GM18499 (cell line): ENCODE measurements around the gene FAM47E.

Experiments used
- ATAC-seq: cut with Tn5 transposase; IDR thresholded peaks from one replicate; pipeline ENCODE4 v1.9.1; 2021; ENCODE audit warnings: moderate number of reproducible peaks; ENCODE audit not compliant: insufficient read depth, unreplicated experiment

Gene FAM47E

GRCh38 chr4:76293772-76294171, 42.3 kb downstream of the FAM47E start:
- ATAC-seq, result no peak

- no peak for ATAC-seq
These were observed 44.8 kb downstream of the FAM47E start for GRCh38 chr4:76296286-76296820.

GRCh38 chr4:76298227-76298626, 46.7 kb downstream of the FAM47E start:
- no peak for ATAC-seq

- no peak for ATAC-seq
These were observed 48.5 kb downstream of the FAM47E start for GRCh38 chr4:76300012-76300411.

GRCh38 chr4:76301068-76301774, 49.7 kb downstream of the FAM47E start:
- peak; percentile 99 for ATAC-seq

GRCh38 chr4:76301775-76302162, 50.2 kb downstream of the FAM47E start:
- no peak for ATAC-seq

- ATAC-seq, result no peak
These were observed 51.4 kb downstream of the FAM47E start for GRCh38 chr4:76302826-76303438.

GRCh38 chr4:76305033-76305687, 53.6 kb downstream of the FAM47E start:
- ATAC-seq, result no peak

GRCh38 chr4:76305971-76306881, 54.7 kb downstream of the FAM47E start, which contains the start of gene STBD1:
Gene STBD1, plus strand, starts transcription at chr4:76306733. Its CDS starts 37 bp downstream, at chr4:76306770.
- ATAC-seq, result no peak

- no peak for ATAC-seq
These were observed 55.5 kb downstream of the FAM47E start for GRCh38 chr4:76306882-76307659.

- no peak for ATAC-seq
These were observed 56.1 kb downstream of the FAM47E start for GRCh38 chr4:76307660-76308014.

- no peak for ATAC-seq
These were observed 57.0 kb downstream of the FAM47E start for GRCh38 chr4:76308548-76308947.

- no peak for ATAC-seq
These were observed 58.5 kb downstream of the FAM47E start for GRCh38 chr4:76309939-76310550.

- no peak for ATAC-seq
These were observed 59.2 kb downstream of the FAM47E start for GRCh38 chr4:76310683-76311082.

GRCh38 chr4:76311896-76312331, 60.4 kb downstream of the FAM47E start:
- ATAC-seq, result no peak

- ATAC-seq, result no peak
These were observed 60.9 kb downstream of the FAM47E start for GRCh38 chr4:76312457-76312856.

GRCh38 chr4:76313547-76313946, 62.0 kb downstream of the FAM47E start:
- ATAC-seq, result no peak

GRCh38 chr4:76315267-76315918, 63.9 kb downstream of the FAM47E start:
- ATAC-seq, result no peak

- ATAC-seq, result no peak
These were observed 64.6 kb downstream of the FAM47E start for GRCh38 chr4:76316131-76316530.
